COLO668 (cell line): Measurements from ENCODE around the gene TSPAN32.

ENCODE experiments used
- DNase-seq: peaks from one replicate; lab custom pipeline; 2025; ENCODE audit not compliant: unreplicated experiment; lab: John Stamatoyannopoulos, UW

Gene TSPAN32

DNA sequence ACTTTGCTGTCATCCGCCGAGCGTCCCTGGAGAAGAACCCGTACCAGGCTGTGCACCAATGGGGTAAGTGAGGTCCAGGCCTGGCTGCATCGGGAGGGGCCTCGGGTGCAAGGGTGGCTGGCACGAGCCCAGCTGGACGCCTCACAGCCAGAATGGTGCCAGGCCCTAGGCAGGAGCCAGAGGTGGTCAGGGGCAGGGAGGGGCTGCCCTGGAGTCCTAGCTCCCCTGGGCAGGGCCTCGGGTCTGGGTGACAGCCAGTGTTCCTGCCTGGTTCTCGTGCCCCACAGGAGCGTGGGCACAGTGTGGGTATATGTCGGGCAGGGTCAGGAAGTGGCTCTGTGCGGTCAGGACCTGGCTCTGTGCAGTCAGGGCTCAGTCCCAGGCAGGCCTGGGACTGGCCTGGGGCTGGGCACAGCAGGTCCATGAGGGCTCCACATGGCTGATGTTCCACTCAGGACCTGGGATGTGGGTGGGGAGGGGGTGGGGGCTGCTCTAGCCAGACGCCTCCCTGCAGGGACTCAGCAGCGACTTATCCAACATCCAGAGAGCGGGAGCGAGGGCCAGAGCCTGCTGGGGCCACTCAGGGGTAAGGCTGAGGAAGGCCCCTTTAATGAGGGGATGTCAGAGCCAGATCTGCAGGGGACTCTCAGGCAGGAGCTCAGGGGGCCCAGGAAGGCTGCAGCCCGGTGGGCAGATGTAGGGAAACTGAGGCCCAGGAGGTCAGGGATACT is 1.2 kb downstream of the TSPAN32 start:
- no peak for DNase-seq

DNA sequence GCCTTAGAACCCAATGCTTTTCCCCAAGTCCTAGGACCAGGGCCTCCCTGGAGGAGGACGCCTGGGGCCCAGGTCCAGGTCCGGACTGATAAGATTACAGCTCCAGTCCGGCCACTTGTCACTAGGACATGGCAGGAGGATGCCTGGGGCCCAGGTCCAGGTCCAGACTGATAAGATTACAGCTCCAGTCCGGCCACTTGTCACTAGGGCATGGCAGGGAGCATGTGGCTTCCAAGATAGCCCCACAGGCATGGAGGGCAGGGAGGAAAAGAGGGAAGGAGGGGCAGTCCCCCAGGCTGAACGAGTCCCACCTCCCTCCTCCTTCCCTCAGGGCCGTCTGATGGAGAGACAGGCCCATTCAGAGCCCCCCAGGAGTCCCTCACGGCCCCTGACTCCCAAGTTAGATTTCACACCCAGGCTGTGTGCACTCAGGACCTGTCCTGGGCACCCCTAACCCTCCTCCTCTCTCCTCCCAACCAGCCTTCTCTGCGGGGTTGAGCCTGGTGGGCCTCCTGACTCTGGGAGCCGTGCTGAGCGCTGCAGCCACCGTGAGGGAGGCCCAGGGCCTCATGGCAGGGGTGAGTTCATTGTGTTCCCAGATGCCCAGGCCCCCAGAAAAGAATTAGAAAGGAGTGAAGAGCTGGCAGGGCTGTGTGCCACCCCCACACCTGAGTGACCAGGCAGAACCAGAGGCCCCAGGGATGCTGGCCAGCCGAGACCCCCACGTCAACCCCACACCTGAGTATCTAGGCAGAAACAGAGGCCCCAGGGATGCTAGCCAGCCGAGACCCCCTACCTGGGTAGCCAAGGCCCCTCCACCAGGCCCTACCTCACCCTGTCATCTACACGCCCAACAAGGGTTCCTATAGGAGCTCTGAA is 2.1 kb downstream of the TSPAN32 start:
- DNase-seq = no peak

DNA sequence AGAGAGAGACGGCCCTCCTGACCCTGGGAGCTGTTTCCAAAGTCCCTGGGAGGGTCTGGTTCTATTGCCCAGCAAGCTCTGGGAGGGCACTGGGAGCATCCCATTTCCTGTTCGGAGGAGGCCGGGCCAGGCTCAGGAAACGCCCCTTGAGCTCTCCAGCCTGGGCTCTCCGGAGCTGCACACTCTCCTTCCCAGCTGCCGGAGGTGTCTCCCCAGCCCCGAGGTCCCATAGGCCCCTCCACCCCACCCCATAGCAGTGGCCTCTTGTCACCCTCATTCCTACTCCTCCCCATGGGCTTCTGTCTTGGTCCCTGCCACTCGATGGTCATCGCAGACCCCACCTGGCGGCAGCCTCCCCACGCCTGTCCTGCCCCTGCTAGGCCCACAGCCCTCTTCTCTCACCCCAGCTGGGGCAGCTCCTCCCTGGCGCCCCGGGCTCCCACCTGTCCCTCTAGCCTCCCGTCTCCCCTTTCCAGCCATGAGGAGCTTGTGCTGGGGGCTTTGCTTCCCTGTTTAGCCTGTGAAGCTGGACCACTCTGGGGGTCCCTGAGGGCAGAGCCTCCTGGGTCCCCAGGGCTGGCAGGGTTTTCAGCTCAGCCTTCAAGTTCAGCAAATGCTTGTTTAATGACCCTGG is 2.8 kb downstream of the TSPAN32 start:
- no peak for DNase-seq

DNA sequence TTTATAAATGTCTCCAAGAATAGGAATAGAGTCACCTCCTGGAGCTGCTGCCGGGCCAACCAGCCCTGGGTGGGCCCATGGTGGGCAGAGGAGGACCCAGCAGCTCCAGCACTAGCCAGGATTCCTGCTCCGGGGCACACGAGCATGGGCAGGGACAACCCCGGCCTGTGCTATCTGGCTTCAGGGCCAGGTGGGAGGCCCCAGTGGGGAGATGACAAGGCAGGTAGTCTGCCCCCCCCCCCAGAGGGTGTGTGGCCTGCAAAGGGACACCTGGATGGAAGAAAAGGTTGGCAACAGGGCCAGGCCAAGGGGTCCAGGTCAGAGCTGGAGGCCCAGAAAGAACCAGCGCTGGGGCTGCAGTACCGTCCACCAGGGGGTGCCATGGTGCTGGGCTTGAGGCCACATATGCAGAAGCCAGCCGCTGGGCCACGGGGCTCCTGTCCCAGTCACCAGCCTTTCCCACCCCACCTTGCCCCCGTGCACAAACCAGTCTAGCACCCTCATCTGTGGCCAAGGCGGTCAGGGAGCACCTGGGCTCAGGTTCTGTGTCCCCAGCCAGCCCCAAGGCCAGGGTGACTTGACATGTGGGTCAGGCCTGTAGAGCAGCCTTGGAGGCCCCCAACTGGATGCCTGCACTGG is 3.4 kb downstream of the TSPAN32 start:
- DNase-seq = peak; percentile 43

DNA sequence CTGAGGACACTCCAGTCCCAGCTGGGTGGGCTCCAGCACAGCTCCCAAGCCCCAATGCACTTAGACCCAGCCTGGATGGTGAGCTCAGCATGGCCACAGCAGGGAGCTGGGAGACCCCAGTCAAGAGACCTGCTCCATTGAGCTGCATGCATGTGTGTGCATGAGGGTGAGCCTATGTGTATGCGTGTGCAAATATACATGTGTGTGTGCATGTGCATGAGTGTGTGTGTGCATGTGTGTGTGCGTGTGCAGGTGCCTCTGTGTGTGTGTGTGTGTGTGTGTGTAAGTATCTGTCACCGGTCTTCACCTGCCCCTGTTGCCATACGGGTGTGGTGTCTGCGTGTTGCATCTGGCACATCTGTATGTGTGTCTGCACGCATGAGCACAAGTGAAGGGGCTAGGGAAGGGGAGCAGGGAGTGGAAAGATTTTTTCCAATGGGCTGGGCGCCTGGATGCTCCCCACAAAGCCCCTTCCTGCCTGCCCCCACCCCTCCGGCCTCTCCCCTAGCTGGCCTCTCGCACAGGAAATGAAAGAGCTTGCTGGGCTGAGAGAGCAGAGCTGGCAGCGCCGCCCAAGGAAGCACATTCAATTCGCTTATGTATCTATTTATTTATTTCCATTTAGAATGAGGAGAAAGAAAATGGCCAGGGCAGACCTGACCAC is 4.1 kb downstream of the TSPAN32 start:
- no peak for DNase-seq

DNA sequence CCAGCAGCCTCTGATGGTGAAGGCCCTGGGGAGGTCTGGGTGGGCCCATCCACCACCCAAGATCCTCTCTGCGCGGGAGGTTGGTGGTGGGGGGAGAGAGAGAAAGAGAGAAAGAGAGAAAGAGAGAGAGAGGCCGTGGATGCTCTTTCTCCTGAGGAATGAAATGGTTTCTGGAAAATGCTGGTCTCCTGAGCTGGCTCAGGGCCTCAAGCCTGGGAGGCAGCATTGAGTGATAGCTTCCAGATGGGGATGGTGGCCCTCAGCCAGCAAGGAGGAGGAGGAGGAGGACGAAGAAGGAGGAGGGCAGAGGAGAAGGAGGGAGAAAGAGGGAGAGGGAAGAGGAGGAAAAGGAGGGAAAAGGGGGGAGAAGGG is 4.6 kb downstream of the TSPAN32 start:
- DNase-seq = no peak

DNA sequence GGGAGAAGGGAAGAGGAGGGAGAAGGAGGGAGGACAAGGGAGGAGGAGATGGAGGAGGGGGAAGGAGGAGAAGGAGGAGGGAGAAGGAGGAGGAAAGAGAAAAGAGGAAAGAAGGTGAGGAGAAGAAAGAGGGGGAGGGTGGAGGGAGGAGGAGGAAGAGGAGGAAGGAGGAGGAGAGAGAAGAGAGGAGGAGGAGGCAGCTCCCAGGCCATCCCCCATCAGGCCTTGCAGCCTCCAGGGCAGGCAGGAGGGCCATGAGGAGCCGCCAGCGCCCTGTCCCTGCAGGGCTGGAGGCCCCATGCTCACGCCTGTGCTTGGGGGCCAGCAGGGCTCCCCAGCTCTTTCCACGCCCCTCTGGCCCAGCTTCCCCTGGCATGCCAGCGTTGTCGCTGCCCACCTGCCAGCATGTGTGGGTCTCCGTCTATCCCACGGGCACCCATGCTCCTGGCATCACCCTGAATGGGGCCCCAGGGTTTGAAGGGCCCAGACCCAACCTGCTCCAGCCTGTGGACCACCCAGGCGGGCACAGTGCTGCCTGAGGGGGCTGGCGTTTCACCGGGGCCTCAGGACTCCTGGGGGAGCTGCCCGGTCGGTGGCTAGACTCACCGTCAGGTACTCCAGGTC is 5.2 kb downstream of the TSPAN32 start:
- no peak for DNase-seq

DNA sequence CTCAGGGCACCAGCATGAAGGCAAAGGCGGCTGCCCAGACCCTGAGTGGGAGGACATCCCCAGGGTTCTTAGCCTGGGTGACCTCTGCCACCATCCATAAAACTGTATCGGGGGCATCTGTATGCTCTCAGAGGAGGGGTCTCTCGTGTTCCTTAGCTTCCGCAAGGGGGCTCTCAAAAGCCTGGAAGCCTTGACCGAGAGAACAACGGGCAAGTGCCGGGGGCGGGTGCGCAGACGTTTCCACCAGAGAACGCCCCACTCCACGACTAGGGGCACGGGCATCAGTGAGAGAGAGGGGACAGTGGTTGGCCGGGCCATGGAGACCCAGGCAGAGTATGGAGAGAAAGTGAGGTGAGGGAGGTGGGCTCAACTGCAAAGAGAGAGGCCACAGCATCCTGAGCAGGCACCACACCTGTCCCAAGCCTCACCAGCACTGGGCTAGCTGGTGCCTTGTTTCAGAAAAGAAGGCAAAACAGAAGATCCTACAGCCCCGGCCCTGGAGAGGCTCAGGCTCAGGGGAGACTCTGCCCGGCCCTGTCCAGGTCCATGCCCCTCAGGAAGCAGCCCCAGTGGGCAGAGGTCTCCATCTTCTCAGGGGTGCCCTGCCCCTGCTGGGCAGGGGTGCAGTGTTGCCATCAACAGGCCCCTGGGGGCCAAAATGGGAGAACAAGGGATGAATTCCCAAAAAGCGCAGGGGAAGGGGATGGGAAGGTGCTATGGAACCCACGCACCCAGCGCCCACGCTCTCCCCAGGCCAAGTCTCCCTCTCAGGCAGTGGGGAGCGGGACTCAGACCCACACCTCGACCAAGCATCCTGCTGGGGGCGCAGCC is 5.9 kb downstream of the TSPAN32 start:
- DNase-seq = no peak

DNA sequence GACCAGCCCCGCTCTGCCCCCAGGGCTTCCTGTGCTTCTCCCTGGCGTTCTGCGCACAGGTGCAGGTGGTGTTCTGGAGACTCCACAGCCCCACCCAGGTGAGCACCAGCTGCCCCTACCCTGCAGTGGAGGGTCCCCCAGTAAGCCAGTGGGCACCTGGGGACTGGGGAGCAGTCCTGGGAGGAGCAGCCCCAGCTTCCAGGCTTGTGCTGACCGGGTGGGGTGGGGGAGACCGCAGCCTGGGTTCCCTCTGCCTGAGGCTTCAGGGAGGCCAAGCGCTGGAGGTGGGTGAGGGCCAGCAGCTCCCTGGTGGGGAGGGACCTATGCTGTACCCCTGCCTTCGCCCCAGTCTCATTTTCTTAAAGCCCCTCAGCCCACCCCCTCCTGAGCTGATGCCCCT is 6.9 kb downstream of the TSPAN32 start:
- no peak for DNase-seq

DNA sequence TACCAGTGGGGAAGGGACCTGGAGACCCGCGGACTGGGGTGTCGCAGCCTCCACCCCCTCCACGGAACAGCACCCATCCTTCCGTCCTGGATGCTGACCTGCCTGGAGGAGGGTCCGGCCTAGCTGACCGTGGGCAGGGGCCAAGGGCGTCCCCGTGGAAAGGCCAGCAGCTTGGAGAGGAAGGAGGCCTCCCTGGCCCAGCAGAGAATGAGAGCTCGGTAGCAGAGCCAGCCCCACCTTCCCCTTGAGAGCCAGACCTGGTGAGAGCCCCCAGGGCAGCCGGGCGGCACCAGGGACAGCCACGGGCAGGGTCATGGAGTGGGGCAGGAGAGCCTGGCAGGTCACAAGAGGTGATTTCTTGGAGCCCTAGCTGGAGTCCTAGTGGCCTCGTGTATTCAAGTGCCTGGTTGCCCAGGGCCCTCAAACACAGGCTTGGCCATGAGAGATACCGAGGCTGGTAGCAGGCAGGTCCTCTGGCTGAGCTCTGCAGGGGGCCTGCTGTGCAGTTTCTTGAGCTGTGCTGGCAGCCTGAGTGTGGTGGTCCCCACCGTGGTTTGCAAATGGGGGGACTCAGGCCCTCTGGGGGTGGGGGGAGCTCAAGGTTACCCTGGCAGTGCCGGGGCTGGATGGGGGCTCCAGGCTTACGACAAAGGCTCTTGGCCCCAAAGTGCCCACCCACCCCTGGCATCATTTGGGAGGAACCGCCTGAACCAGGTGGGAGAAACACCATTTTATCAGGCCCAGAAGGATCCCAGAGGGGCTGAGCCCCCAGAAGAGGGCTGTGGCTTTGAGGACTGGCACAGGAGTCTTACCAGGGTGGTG is 7.6 kb downstream of the TSPAN32 start:
- no peak for DNase-seq

DNA sequence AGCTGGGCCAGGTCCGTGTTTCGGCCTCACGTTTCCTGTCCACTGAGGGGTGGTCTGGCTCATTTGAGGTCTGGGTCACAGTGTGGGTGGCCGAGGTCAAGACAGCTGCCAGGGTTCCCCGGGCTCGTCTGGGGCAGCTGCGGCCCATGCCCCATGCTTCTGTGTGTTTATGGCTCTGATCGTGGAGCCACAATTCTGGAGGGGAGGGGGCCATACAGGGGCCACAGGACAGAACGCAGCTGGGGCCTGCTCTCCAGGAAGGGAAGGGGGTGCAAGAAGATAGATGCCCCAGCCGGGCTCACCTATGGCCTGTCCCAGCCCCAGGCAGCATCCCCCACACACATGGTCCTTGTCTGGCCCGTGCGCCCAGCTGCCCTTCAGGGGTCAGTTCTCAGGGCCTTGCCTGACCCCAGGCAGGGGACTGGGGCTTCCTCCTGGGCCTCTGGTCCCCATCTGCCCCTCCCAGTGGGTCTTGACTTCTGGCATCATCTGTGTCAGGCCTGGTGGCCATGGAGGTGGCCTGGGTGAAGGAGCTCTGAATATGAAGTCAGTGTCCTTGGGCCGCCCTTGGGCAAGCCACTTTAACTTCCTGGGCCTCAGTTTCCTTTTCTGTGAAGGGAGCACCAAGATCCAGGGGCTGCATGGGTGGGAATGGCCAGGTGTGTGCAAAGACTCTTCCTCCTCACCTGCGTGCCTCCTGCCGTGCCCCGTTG is 8.4 kb downstream of the TSPAN32 start:
- DNase-seq = no peak

DNA sequence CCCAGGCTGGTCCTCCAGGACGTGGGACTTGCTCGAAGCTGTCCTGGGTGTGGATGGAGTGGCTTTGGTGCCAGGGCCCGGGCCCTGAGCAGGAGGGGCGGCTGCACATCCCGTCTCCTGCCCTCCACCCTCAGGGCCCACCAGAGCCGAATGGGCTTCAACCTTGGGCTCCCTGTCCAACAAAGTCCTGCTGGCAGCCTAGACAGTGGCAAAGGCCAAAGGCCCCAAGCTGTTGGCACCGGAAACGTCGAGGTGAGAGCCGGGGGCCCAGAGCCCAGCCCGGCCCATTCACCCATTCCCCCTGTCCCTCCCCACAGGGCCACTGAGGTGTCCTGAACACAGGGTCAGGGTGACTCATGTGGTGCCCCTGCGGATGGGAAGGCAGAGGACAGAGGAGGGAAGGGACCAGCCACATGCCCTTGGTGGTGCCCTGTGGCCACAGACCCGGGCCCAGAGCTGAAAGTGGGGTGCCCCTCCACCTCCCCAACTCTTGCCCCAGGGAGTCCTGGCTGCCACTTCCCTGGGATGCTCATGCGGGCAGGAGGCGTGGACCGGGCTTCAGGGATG is 9.1 kb downstream of the TSPAN32 start:
- DNase-seq = no peak

DNA sequence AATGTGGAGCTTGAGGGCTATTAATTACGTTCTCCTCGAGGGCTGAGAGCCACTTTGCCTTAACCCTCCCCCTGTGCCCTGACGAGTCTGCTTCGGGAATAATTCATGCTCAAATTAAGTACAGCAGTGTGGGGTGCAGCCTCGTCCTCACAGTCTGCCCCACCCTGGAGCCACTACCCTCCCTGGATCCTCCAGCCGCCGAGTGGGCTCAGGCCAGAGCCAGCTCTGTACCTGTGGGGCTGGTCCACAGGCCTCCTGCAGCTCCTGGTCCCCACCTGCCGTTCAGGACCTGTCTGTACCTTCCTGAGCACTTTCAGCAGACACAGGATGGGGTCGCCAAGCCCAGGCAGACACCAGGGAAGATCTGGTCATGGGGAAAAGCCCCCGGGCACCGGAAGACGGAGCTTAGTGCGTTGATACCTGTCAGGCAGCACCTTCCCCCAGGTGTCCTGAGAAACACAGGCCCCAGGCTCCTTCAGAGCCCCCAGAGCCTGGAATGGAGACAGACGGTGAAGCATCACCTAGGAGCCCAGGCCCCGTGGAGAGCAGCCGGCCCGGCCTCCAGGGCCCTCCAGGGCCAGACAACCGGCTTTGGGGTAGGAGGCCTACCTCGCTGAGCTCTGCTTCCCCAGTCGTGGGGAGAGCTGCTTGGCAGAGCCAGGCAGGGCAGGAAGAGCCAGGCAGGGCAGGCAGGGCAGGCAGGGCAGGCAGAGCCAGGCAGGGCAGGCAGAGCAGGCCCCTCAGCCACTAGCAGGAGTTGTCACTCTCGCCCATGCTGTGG is 9.7 kb downstream of the TSPAN32 start:
- no peak for DNase-seq

DNA sequence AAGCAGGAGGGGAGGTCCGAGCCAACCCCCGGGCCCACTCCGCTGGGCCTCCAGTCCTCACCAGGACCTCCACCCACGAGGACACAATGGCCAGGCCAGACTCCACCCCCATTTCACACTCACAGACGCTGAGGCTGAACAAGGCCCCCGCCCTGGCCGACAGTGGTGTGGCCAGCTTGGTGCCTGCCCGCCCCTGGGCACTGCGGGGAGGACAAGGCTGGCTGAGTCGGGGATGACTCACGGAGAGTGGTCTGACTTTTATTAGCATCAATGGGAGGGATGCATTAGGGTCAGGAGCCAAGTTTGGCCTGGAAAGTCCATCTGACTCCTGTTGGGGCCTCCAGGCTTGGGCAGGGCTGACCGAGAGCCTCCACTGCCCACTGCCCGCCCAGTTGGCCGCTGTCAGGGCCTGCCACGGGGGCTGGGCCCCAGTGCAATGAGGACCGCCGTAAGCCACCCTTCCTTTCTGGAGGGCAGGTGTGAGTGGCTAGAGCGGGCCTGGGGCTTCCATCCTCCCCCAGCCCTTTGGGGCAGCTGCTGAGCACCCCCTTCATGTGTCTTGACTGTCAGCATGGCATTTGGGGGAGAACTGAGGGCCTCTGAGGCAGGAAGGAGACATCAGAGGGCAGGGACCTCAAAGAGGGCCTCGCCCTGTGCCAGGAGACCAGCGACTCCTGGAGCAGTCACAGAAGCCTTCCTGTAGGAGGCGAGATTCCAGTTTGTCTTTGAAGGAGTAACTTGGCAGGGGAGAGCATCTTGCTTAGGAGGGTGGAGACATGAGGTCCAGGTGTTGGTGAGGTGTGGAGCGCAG is 10.6 kb downstream of the TSPAN32 start:
- DNase-seq = no peak

DNA sequence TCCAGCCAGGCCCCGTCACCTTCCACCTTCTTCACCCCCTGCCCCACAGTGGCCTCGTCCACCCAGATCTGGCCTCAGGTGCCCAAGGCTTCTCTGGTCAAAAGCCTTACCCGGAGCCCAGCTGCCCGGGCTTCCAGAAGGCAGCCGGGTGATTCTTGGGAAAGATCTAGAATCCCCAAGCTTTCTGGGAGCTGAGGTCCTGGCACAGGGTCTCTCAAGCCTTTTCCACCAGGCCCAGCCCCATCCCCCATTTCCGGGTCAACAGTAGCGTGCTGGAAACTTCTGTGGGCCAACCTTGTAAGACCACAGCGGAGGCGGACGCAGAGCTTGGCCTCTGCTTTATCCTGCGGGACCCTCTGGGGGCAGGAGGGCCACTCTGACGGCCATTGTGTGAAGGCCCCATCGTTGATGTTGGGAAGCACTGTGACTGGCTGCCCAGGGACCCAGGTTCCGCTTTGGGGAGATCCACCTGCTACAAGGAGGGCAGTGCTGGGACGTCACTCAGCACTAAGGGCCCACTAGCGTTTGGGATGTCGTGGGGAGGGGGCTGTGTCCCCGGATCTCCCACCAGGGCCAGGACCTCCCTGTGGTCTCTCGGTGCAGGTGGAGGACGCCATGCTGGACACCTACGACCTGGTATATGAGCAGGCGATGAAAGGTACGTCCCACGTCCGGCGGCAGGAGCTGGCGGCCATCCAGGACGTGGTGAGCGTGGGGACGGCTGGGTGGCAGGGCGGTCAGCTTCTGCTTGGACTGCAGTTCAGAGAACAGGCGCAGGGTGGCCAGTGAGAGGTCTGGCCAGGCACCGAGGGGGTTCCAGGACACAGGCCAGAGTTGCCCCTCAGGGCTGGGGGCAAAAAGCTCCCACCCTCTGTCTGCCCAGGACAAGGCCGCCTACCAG is 11.5 kb downstream of the TSPAN32 start:
- no peak for DNase-seq
